Stimulated activated CD4-positive, alpha-beta T cell treated with anti-CD3 and anti-CD28 coated beads, Interleukin-1b, Interleukin-23, amount 100 ng/mL, for 1 hour (primary cell): ENCODE results near the gene BAIAP2L1.

ENCODE experiments used
- DNase-seq, 2 donors: peaks; one replicate each; pipeline ENCODE4 v3.0.0-alpha.2; 2020; ENCODE audit warnings: low read depth in 2 of 2

The BAIAP2L1 gene

GRCh38 chr7:98359395-98359794 lies 41.5 kb downstream of the BAIAP2L1 start:
- DNase-seq, result no peak

GRCh38 chr7:98358706-98359105 lies 42.2 kb downstream of the BAIAP2L1 start:
- no peak for DNase-seq

GRCh38 chr7:98357751-98358161 lies 43.1 kb downstream of the BAIAP2L1 start:
- no peak for DNase-seq

GRCh38 chr7:98355250-98355538 lies 45.7 kb downstream of the BAIAP2L1 start:
- DNase-seq, result no peak

- DNase-seq, result no peak
Measured at GRCh38 chr7:98354511-98355249, 46.2 kb downstream of the BAIAP2L1 start.

- no peak for DNase-seq
Measured at GRCh38 chr7:98354052-98354451, 46.8 kb downstream of the BAIAP2L1 start.

GRCh38 chr7:98352621-98353020 lies 48.3 kb downstream of the BAIAP2L1 start:
- no peak for DNase-seq

- no peak for DNase-seq
Measured at GRCh38 chr7:98351136-98351535, 49.8 kb downstream of the BAIAP2L1 start.

GRCh38 chr7:98348726-98349474 lies 52.0 kb downstream of the BAIAP2L1 start:
- no peak for DNase-seq

- DNase-seq, result no peak
Measured at GRCh38 chr7:98346515-98347069, 54.3 kb downstream of the BAIAP2L1 start.

- no peak for DNase-seq
Measured at GRCh38 chr7:98341106-98341505, 59.8 kb downstream of the BAIAP2L1 start.

- DNase-seq, result no peak
Measured at GRCh38 chr7:98339043-98339442, 61.8 kb downstream of the BAIAP2L1 start.

- DNase-seq, result no peak
Measured at GRCh38 chr7:98338441-98338840, 62.4 kb downstream of the BAIAP2L1 start.

GRCh38 chr7:98335411-98335977 lies 65.4 kb downstream of the BAIAP2L1 start:
- no peak for DNase-seq

- no peak for DNase-seq
Measured at GRCh38 chr7:98334081-98334480, 66.8 kb downstream of the BAIAP2L1 start.

GRCh38 chr7:98330926-98331529 lies 69.9 kb downstream of the BAIAP2L1 start:
- no peak for DNase-seq

GRCh38 chr7:98329791-98330373 lies 71.0 kb downstream of the BAIAP2L1 start:
- no peak for DNase-seq

GRCh38 chr7:98329100-98329790 lies 71.6 kb downstream of the BAIAP2L1 start:
- DNase-seq, result no peak

GRCh38 chr7:98324782-98325181 lies 76.1 kb downstream of the BAIAP2L1 start:
- no peak for DNase-seq

- no peak for DNase-seq
Measured at GRCh38 chr7:98323597-98324322, 77.1 kb downstream of the BAIAP2L1 start.
